WI38 (cell line): ENCODE data around the gene CRAMP1.

Experiments used
- H3K4me3 ChIP-seq: 2 replicates; pipeline ENCODE4 v1.5.1; 2011; ENCODE audit warnings: low read depth, mild to moderate bottlenecking, control low read depth, low read length
- CTCF ChIP-seq: IDR thresholded peaks from 2 replicates; pipeline ENCODE4 v1.5.1; 2012; ENCODE audit warnings: low read depth, mild to moderate bottlenecking, control low read depth, low read length

CRAMP1 gene, protein sequence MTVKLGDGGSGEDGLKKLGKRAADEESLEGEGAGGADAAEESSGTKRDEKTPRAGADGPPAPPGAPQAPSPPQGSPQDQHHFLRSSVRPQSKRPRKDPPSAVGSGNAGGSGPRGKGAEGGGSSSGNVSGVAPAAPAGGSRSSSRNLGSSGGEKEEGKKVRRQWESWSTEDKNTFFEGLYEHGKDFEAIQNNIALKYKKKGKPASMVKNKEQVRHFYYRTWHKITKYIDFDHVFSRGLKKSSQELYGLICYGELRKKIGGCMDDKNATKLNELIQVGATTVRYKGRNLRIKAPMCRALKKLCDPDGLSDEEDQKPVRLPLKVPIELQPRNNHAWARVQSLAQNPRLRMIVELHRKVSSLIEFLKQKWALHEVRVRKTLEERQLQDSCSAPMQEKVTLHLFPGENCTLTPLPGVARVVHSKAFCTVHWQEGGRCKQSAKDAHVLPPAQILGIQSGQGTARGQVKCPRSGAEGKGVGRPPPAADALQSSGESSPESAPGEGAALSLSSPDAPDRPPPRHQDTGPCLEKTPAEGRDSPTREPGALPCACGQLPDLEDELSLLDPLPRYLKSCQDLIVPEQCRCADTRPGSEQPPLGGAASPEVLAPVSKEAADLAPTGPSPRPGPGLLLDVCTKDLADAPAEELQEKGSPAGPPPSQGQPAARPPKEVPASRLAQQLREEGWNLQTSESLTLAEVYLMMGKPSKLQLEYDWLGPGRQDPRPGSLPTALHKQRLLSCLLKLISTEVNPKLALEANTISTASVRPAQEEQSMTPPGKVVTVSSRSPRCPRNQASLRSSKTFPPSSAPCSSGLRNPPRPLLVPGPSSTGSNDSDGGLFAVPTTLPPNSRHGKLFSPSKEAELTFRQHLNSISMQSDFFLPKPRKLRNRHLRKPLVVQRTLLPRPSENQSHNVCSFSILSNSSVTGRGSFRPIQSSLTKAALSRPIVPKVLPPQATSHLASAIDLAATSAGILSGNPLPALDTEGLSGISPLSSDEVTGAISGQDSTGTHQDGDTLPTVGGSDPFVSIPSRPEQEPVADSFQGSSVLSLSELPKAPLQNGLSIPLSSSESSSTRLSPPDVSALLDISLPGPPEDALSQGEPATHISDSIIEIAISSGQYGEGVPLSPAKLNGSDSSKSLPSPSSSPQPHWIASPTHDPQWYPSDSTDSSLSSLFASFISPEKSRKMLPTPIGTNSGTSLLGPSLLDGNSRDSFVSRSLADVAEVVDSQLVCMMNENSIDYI (N-terminal part only)

GRCh38 chr16:1612320-1613111 lies at the start of gene CRAMP1:
Gene CRAMP1 (plus strand): TSS chr16:1612360. CDS start chr16:1614640, 2,280 bp downstream.
- TF ChIP-seq CTCF: no peak
- H3K4me3 ChIP-seq: peak within 1 kb of the TSS; percentile 74

DNA sequence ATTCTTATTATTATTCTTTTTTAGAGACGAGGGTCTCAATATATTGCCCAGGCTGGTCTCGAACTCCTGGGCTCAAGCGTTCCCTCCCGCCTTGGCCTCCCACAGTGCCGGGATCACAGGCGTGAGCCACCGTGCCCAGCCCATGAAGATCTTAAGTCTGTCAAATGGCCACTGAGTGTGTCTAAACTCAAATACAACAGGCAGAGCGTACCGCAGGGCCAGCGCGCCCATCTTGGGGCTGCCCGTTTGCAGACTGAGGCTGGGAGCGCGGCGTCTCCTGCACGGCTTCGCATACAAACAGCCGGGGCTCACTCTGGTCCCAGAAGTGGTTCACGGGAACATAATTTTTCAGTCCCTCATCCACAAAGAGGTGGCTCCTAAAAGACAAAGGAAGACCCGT lies 48.4 kb upstream of the CRAMP1 start:
- no peak overlapping the region for H3K4me3 ChIP-seq

DNA sequence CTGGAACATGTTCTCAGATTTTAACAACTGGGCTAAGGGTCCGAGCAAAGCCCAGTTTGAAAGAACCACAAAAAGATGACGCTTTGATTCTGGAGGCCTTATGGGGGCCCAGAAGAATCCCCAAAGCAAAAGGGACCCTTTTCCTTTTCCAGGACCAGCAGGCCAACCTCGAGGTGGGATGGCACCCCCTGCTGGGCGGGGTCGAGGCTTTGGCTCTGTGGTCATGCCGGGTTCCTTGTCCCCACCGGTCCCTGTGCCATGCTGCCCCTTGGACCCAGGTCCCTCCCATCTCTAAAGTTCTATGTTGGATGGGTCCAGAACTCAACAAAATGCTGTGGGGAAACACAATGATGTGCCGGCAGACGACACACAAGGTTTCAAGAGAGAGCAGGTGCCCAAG lies 47.8 kb upstream of the CRAMP1 start:
- TF ChIP-seq CTCF: no peak
- no peak overlapping the region for H3K4me3 ChIP-seq

More for the DNA sequence above, 48.4 kb upstream of the CRAMP1 start:
- no peak for TF ChIP-seq CTCF

GRCh38 chr16:1565083-1565805 lies 46.9 kb upstream of the CRAMP1 start:
- TF ChIP-seq CTCF: no peak

DNA sequence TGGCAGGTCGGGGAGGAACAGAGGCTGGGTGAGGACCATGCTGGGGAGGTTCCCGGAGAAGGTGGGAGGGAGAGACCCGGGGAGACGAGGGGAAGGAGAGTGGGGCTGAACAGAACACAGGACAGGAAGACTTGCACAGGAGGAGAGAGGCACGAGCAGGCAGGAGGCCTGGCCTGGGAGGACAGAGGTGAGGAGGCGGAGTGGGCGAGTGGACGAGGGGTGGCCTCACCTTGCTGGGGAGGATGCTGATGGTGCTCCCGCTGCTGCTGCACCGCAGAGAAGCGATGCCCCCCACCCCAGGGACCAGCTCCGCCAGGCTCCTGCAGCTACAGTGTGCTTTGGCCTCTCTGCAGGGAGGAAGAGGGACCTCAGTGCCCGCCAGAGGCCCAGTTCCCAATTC lies 44.2 kb upstream of the CRAMP1 start:
- H3K4me3 ChIP-seq: no peak overlapping the region
- no peak for TF ChIP-seq CTCF

More at GRCh38 chr16:1565083-1565805, 46.9 kb upstream of the CRAMP1 start:
- no peak overlapping the region for H3K4me3 ChIP-seq
